HepG2 (cell line): ENCODE results near the gene DNAJC5. TPM values are rescaled to one million over a fixed set of nuclear protein-coding genes. Genes with fewer than 3 reads are reported as not detected.
A peak's percentile ranks its signal among the peaks of the same experiment; 100 is the strongest.

Experiments
- CBX1 ChIP-seq: IDR thresholded peaks from one replicate; pipeline ENCODE4 v1.6.1; 2016; ENCODE audit warnings: antibody characterized with exemption, low read depth
- CBX2 ChIP-seq, 2 experiments: fragments of 200-600 bp in 1 of 2; sonication (generic); formaldehyde crosslinking in 1 of 2; IDR thresholded peaks; 2 replicates each; pipeline versions ENCODE4 v1.7.0 to v1.8.1; 2018 to 2022; ENCODE audit warnings: low read depth in 2 of 2, low read length in 1 of 2, mild to moderate bottlenecking in 1 of 2, missing genetic modification reagents in 1 of 2
- CCDC6 ChIP-seq: sonication (generic); formaldehyde crosslinking; IDR thresholded peaks from 2 replicates; pipeline ENCODE4 v1.8.1; 2022; ENCODE audit warnings: mild to moderate bottlenecking, missing genetic modification reagents, moderate library complexity
- GLI4 ChIP-seq: sonication (generic); formaldehyde crosslinking; IDR thresholded peaks from 2 replicates; pipeline ENCODE4 v1.5.1; 2020; ENCODE audit warnings: missing genetic modification reagents, mild to moderate bottlenecking, moderate library complexity, borderline replicate concordance
- HOXA7 ChIP-seq: sonication (generic); formaldehyde crosslinking; IDR thresholded peaks from 2 replicates; pipeline ENCODE4 v1.8.1; 2022; ENCODE audit warnings: mild to moderate bottlenecking, missing genetic modification reagents, moderate library complexity
- NRL ChIP-seq: sonication (generic); formaldehyde crosslinking; IDR thresholded peaks from 2 replicates; pipeline ENCODE4 v1.5.0; 2020; ENCODE audit warnings: missing genetic modification reagents, mild to moderate bottlenecking, moderate library complexity, borderline replicate concordance
- SETDB1 ChIP-seq: sonication (generic); formaldehyde crosslinking; IDR thresholded peaks from 2 replicates; pipeline ENCODE4 v1.5.1; 2020; ENCODE audit warnings: missing genetic modification reagents, mild to moderate bottlenecking, borderline replicate concordance
- SIX1 ChIP-seq: sonication (generic); formaldehyde crosslinking; IDR thresholded peaks from 2 replicates; pipeline ENCODE4 v1.4.0; 2020; ENCODE audit warnings: missing genetic modification reagents, borderline replicate concordance
- U2AF1 ChIP-seq: fragments of 200-400 bp; formaldehyde crosslinking; optimal IDR thresholded peaks from 2 replicates; pipeline ENCODE3; 2017; ENCODE audit warnings: mild to moderate bottlenecking, low read depth, low read length
- ZFP36L1 ChIP-seq: sonication (generic); formaldehyde crosslinking; IDR thresholded peaks from 2 replicates; pipeline ENCODE4 v1.8.0; 2022; ENCODE audit warnings: mild to moderate bottlenecking, missing genetic modification reagents, moderate library complexity
- ZNF441 ChIP-seq: sonication (generic); formaldehyde crosslinking; IDR thresholded peaks from 2 replicates; pipeline ENCODE4 v1.7.0; 2021; ENCODE audit warnings: missing genetic modification reagents, borderline replicate concordance
- ZNF530 ChIP-seq: sonication (generic); formaldehyde crosslinking; IDR thresholded peaks from 2 replicates; pipeline ENCODE4 v1.5.0; 2020; ENCODE audit warnings: low read depth, mild to moderate bottlenecking, missing genetic modification reagents
- ZNF720 ChIP-seq: sonication (generic); formaldehyde crosslinking; IDR thresholded peaks from 2 replicates; pipeline ENCODE4 v1.4.0; 2020; ENCODE audit warnings: missing genetic modification reagents
- ZNF775 ChIP-seq: sonication (generic); formaldehyde crosslinking; IDR thresholded peaks from 2 replicates; pipeline ENCODE4 v1.4.0; 2020; ENCODE audit warnings: missing genetic modification reagents, mild to moderate bottlenecking, moderate library complexity, borderline replicate concordance
- polyA plus RNA-seq, 8 experiments: library from polyadenylated mRNA; depleted of rRNA in 3 of 8; stranded (reverse) in 7 of 8; unstranded in 1 of 8; fragments of >200 nt; fragmentation: Illumina TruSeq in 4 of 8; extraction: Trizol in 4 of 8; gene quantifications; 2 replicates each; pipeline versions ENCODE4 v1.2.1 to v1.2.3, GENCODE V29; 2011 to 2016; ENCODE audit warnings: low read depth in 4 of 8, missing spikeins in 1 of 8, mixed read lengths in 1 of 8; ENCODE audit not compliant: insufficient read depth in 1 of 8
- total RNA-seq, 5 experiments: library from RNA; depleted of rRNA; stranded (reverse); fragments of >200 nt; fragmentation: Illumina TruSeq; extraction: Trizol; gene quantifications; 2 replicates each; pipeline ENCODE4 v1.2.3, GENCODE V29; 2016; ENCODE audit warnings: low read depth in 1 of 5
- TF ChIP-seq, protein P1 (sequence below): sonication (generic); formaldehyde crosslinking; IDR thresholded peaks from 2 replicates; pipeline ENCODE4 v1.4.0; 2020; ENCODE audit warnings: missing genetic modification reagents, borderline replicate concordance
- TF ChIP-seq, protein P2 (sequence below): sonication (generic); formaldehyde crosslinking; IDR thresholded peaks from 2 replicates; pipeline ENCODE4 v1.4.0; 2020; ENCODE audit warnings: missing genetic modification reagents, borderline replicate concordance
- TF ChIP-seq, protein P3 (sequence below): sonication (generic); formaldehyde crosslinking; IDR thresholded peaks from 2 replicates; pipeline ENCODE4 v1.5.0; 2020; ENCODE audit warnings: mild to moderate bottlenecking, missing genetic modification reagents, moderate library complexity
- TF ChIP-seq, protein P4 (sequence below): sonication (generic); formaldehyde crosslinking; IDR thresholded peaks from 2 replicates; pipeline ENCODE4 v1.5.0; 2020; ENCODE audit warnings: missing genetic modification reagents

DNAJC5 gene
- total and polyA plus RNA-seq, 2 of the 13 experiments (the other 11 are each of a cell fraction or from before 2014, with no cell fraction given) = 42.8 to 64.5 TPM

DNA sequence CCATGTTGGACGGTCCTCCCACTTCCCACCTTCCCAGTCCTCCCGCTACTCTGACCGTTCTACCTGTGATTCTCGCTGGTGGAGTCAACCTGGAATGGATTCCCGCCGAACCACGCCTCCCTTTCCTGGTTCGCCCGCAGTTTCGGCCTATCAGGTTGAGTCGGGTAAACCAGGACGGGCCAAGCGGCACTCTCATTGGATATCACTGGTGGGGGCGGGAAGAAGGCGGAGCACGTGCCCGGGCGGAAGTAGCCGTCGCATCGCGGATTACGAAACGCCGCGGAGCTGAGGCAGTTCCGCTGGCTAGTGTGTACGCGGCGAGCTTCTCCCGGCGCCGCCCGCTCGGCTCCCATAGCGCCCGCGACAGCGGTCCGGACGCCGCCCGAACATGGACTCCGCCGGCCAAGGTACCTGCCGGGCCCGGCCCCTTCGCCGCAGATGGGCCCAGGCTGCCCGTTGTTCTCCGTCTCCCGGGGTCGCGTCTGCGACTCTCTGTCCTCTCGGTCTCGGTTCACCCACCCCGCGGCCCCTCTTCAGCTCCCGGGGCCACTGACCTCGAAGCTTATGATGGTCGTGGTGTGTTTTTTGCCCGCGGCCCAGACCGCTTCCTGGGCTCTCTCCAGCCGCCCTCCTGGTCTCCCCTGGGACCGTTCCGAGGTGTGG, 29.8 kb upstream of the DNAJC5 start, which contains the start of gene TPD52L2 (continued):
- no peak for TF ChIP-seq ZNF775 (CRISPR knock-in tag)
- peak; percentile 88 for TF ChIP-seq U2AF1
- TF ChIP-seq GLI4 (CRISPR knock-in tag) = no peak
- peak; percentile 95 for TF ChIP-seq ZNF441 (CRISPR knock-in tag)
- TF ChIP-seq HOXA7 (CRISPR knock-in tag) = no peak
- TF ChIP-seq, protein P1, sequence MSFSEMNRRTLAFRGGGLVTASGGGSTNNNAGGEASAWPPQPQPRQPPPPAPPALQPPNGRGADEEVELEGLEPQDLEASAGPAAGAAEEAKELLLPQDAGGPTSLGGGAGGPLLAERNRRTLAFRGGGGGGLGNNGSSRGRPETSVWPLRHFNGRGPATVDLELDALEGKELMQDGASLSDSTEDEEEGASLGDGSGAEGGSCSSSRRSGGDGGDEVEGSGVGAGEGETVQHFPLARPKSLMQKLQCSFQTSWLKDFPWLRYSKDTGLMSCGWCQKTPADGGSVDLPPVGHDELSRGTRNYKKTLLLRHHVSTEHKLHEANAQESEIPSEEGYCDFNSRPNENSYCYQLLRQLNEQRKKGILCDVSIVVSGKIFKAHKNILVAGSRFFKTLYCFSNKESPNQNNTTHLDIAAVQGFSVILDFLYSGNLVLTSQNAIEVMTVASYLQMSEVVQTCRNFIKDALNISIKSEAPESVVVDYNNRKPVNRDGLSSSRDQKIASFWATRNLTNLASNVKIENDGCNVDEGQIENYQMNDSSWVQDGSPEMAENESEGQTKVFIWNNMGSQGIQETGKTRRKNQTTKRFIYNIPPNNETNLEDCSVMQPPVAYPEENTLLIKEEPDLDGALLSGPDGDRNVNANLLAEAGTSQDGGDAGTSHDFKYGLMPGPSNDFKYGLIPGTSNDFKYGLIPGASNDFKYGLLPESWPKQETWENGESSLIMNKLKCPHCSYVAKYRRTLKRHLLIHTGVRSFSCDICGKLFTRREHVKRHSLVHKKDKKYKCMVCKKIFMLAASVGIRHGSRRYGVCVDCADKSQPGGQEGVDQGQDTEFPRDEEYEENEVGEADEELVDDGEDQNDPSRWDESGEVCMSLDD (CRISPR knock-in tag) = peak; percentile 39; the same call in 1 of the 2 replicates
- TF ChIP-seq, protein P2, sequence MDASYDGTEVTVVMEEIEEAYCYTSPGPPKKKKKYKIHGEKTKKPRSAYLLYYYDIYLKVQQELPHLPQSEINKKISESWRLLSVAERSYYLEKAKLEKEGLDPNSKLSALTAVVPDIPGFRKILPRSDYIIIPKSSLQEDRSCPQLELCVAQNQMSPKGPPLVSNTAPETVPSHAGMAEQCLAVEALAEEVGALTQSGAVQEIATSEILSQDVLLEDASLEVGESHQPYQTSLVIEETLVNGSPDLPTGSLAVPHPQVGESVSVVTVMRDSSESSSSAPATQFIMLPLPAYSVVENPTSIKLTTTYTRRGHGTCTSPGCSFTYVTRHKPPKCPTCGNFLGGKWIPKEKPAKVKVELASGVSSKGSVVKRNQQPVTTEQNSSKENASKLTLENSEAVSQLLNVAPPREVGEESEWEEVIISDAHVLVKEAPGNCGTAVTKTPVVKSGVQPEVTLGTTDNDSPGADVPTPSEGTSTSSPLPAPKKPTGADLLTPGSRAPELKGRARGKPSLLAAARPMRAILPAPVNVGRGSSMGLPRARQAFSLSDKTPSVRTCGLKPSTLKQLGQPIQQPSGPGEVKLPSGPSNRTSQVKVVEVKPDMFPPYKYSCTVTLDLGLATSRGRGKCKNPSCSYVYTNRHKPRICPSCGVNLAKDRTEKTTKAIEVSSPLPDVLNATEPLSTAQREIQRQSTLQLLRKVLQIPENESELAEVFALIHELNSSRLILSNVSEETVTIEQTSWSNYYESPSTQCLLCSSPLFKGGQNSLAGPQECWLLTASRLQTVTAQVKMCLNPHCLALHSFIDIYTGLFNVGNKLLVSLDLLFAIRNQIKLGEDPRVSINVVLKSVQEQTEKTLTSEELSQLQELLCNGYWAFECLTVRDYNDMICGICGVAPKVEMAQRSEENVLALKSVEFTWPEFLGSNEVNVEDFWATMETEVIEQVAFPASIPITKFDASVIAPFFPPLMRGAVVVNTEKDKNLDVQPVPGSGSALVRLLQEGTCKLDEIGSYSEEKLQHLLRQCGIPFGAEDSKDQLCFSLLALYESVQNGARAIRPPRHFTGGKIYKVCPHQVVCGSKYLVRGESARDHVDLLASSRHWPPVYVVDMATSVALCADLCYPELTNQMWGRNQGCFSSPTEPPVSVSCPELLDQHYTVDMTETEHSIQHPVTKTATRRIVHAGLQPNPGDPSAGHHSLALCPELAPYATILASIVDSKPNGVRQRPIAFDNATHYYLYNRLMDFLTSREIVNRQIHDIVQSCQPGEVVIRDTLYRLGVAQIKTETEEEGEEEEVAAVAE (CRISPR knock-in tag) = peak; percentile 97
- no peak; the same call in 1 of the 2 replicates for TF ChIP-seq SETDB1 (CRISPR knock-in tag)
- TF ChIP-seq, protein P3, sequence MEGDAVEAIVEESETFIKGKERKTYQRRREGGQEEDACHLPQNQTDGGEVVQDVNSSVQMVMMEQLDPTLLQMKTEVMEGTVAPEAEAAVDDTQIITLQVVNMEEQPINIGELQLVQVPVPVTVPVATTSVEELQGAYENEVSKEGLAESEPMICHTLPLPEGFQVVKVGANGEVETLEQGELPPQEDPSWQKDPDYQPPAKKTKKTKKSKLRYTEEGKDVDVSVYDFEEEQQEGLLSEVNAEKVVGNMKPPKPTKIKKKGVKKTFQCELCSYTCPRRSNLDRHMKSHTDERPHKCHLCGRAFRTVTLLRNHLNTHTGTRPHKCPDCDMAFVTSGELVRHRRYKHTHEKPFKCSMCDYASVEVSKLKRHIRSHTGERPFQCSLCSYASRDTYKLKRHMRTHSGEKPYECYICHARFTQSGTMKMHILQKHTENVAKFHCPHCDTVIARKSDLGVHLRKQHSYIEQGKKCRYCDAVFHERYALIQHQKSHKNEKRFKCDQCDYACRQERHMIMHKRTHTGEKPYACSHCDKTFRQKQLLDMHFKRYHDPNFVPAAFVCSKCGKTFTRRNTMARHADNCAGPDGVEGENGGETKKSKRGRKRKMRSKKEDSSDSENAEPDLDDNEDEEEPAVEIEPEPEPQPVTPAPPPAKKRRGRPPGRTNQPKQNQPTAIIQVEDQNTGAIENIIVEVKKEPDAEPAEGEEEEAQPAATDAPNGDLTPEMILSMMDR (CRISPR knock-in tag) = no peak; the same call in 1 of the 2 replicates
- TF ChIP-seq, protein P4, sequence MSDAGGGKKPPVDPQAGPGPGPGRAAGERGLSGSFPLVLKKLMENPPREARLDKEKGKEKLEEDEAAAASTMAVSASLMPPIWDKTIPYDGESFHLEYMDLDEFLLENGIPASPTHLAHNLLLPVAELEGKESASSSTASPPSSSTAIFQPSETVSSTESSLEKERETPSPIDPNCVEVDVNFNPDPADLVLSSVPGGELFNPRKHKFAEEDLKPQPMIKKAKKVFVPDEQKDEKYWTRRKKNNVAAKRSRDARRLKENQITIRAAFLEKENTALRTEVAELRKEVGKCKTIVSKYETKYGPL (CRISPR knock-in tag) = 0 out of 2 replicates have a peak, but pooled peaks have one; percentile 52
- TF ChIP-seq CCDC6 (CRISPR knock-in tag) = peak; percentile 93
- TF ChIP-seq CBX1 = peak; percentile 65
- TF ChIP-seq ZFP36L1 (CRISPR knock-in tag) = peak; percentile 100
- no peak; the same call in 1 of the 2 replicates for TF ChIP-seq CBX2 (IDR thresholded peaks at IDR 0.05; ENCODE audit: low read depth, low read length)
- TF ChIP-seq CBX2 (CRISPR knock-in tag; IDR thresholded peaks at IDR 0.05; ENCODE audit: low read depth) = peak; percentile 97
- TF ChIP-seq NRL = peak; percentile 99
- peak; percentile 93; the same call in 1 of the 2 replicates for TF ChIP-seq ZNF530 (CRISPR knock-in tag)
- peak; percentile 43; the same call in 1 of the 2 replicates for TF ChIP-seq ZNF720 (CRISPR knock-in tag)
- TF ChIP-seq SIX1 (CRISPR knock-in tag) = peak; percentile 47; the same call in 1 of the 2 replicates
